CD14-positive monocyte (primary cell): ENCODE data around the gene TRDN. TPM values are rescaled to one million over a fixed set of nuclear protein-coding genes. Genes with fewer than 3 reads are reported as not detected.

Source experiments
- DNase-seq, 3 donors: peaks; one replicate each; pipeline ENCODE4 v3.0.0-alpha.2; 2011 to 2022
- H2AFZ ChIP-seq: 2 replicates; pipeline ENCODE4 v1.6.0; 2012; ENCODE audit warnings: mild to moderate bottlenecking, low read depth, low read length, inconsistent platforms; ENCODE audit not compliant: insufficient read depth, poor library complexity, severe bottlenecking
- H3K27ac ChIP-seq, 2 donors: 1 replicate in 1 of 2; 2 replicates in 1 of 2; pipeline ENCODE4 v1.5.1; 2012 to 2013; ENCODE audit warnings: low read length in 2 of 2, control low read depth in 1 of 2, inconsistent platforms in 1 of 2, low read depth in 1 of 2, mild to moderate bottlenecking in 1 of 2
- H3K27me3 ChIP-seq, 2 donors: one replicate each; pipeline versions ENCODE4 v1.6.0 to v1.6.1; 2011 to 2013; ENCODE audit warnings: low read length in 2 of 2; ENCODE audit not compliant: control insufficient read depth in 2 of 2, insufficient read depth in 2 of 2
- H3K36me3 ChIP-seq, 2 donors: replicated peaks in 1 of 2; 1 replicate in 1 of 2; 2 replicates in 1 of 2; pipeline versions ENCODE4 v1.5.1 to v1.6.1; 2012 to 2013; ENCODE audit warnings: low read length in 2 of 2, control low read depth in 1 of 2, inconsistent platforms in 1 of 2, mild to moderate bottlenecking in 1 of 2; ENCODE audit not compliant: insufficient read depth in 2 of 2, control insufficient read depth in 1 of 2
- H3K4me1 ChIP-seq, 2 donors: 1 replicate in 1 of 2; 2 replicates in 1 of 2; pipeline versions ENCODE4 v1.5.1 to v1.6.1; 2012 to 2013; ENCODE audit warnings: low read length in 2 of 2, control low read depth in 1 of 2, inconsistent platforms in 1 of 2, mild to moderate bottlenecking in 1 of 2, moderate library complexity in 1 of 2; ENCODE audit not compliant: insufficient read depth in 2 of 2, control insufficient read depth in 1 of 2
- H3K4me2 ChIP-seq: replicated peaks from 2 replicates; pipeline ENCODE3; 2012; ENCODE audit warnings: low read length, moderate library complexity, mild to moderate bottlenecking; ENCODE audit not compliant: poor library complexity, severe bottlenecking; ENCODE audit errors: extremely low read depth
- H3K4me3 ChIP-seq, 3 experiments: fragments of 200-600 bp in 1 of 3; sonication (generic) in 1 of 3; replicated peaks in 1 of 3; 1 replicate in 2 of 3; 2 replicates in 1 of 3; pipeline ENCODE4 v1.5.1; 2011 to 2013; ENCODE audit warnings: low read length in 3 of 3, mild to moderate bottlenecking in 3 of 3, control low read depth in 2 of 3, low read depth in 2 of 3, inconsistent platforms in 1 of 3, moderate library complexity in 1 of 3
- H3K79me2 ChIP-seq: 2 replicates; pipeline ENCODE4 v1.6.0; 2012; ENCODE audit warnings: mild to moderate bottlenecking, control low read depth, inconsistent platforms, low read length, moderate library complexity; ENCODE audit not compliant: insufficient read depth
- H3K9ac ChIP-seq: 2 replicates; pipeline ENCODE4 v1.6.0; 2017; ENCODE audit warnings: low read length, mild to moderate bottlenecking; ENCODE audit not compliant: insufficient read depth, poor library complexity, severe bottlenecking
- H3K9me3 ChIP-seq, 2 donors: replicated peaks in 1 of 2; 1 replicate in 1 of 2; 2 replicates in 1 of 2; pipeline versions ENCODE4 v1.5.1 to v1.6.1; 2012 to 2013; ENCODE audit warnings: low read length in 2 of 2, control low read depth in 1 of 2; ENCODE audit not compliant: control insufficient read depth in 1 of 2, insufficient read depth in 1 of 2
- H4K20me1 ChIP-seq: 2 replicates; pipeline ENCODE4 v1.6.0; 2012; ENCODE audit warnings: mild to moderate bottlenecking, low read length, control low read depth, moderate library complexity; ENCODE audit not compliant: insufficient read depth
- H3K27ac Mint-ChIP-seq, 7 donors: one replicate each; pipeline ENCODE4 v1.8.0; 2020; ENCODE audit warnings: mild to moderate bottlenecking in 7 of 7, mixed read lengths in 7 of 7, moderate library complexity in 6 of 7, inconsistent platforms in 2 of 7
- H3K27me3 Mint-ChIP-seq, 3 donors: one replicate each; pipeline ENCODE4 v1.8.0; 2021 to 2022; ENCODE audit warnings: low read depth in 3 of 3, mild to moderate bottlenecking in 3 of 3, mixed read lengths in 3 of 3, moderate library complexity in 3 of 3, inconsistent platforms in 1 of 3
- H3K36me3 Mint-ChIP-seq, 2 donors: one replicate each; pipeline ENCODE4 v1.8.0; 2020; ENCODE audit warnings: mixed read lengths in 2 of 2, inconsistent platforms in 1 of 2, mild to moderate bottlenecking in 1 of 2
- H3K4me1 Mint-ChIP-seq: one replicate; pipeline ENCODE4 v1.8.0; 2020; ENCODE audit warnings: mild to moderate bottlenecking, mixed read lengths
- H3K4me3 Mint-ChIP-seq, 2 donors: one replicate each; pipeline ENCODE4 v1.8.0; 2020; ENCODE audit warnings: mild to moderate bottlenecking in 2 of 2, mixed read lengths in 2 of 2, moderate library complexity in 1 of 2
- H3K9me3 Mint-ChIP-seq, 7 donors: one replicate each; pipeline ENCODE4 v1.8.0; 2020 to 2022; ENCODE audit warnings: mixed read lengths in 7 of 7, mild to moderate bottlenecking in 6 of 7, moderate library complexity in 6 of 7, inconsistent platforms in 2 of 7
- CTCF ChIP-seq: fragments of 200-600 bp; IDR thresholded peaks from one replicate; pipeline ENCODE4 v1.8.0; 2022; ENCODE audit warnings: antibody characterized with exemption, mild to moderate bottlenecking
- WGBS: methylation state at CpG from one replicate; pipeline ENCODE4 v1.1.5; 2013; ENCODE audit warnings: missing lambda C conversion rate; ENCODE audit not compliant: insufficient coverage; 5-methylcytosine and 5-hydroxymethylcytosine counted together
- intact Hi-C, 2 donors: fragments of 100-400 bp; cut with micrococcal nuclease; formaldehyde crosslinking; loops; one replicate each; pipeline versions ENCODE4 v1.15.0 to v1.15.1; 2023
- polyA plus RNA-seq, 3 donors: library from polyadenylated mRNA; depleted of rRNA in 1 of 3; unstranded in 2 of 3; stranded (reverse) in 1 of 3; fragments of 300-500 nt in 2 of 3; fragments of >200 nt in 1 of 3; fragmentation: Illumina TruSeq in 2 of 3; gene quantifications; 1 replicate in 2 of 3; 2 replicates in 1 of 3; pipeline ENCODE4 v1.2.3, GENCODE V29; 2012 to 2021

The TRDN gene
- polyA plus RNA-seq, 3 donors, result not detected

- no peaks in the 10 kb centered on the region for H3K4me1 Mint-ChIP-seq
- H3K27ac Mint-ChIP-seq, result no peak overlapping the region
- Histone ChIP-seq H3K27me3 (no peaks in the 10 kb centered on the region), H3K9ac (no peak overlapping the region), H2AFZ (no peak overlapping the region), H4K20me1 (no peaks in the 10 kb centered on the region), H3K4me3 (no peak overlapping the region), H3K4me1 (no peaks in the 10 kb centered on the region), H3K36me3 (no peaks in the 10 kb centered on the region), H3K79me2 (no peaks in the 10 kb centered on the region), H3K4me2 (no peak overlapping the region), H3K27ac (no peak overlapping the region), H3K9me3 (no peaks in the 10 kb centered on the region)
- H3K4me3 Mint-ChIP-seq, result no peak overlapping the region
- TF ChIP-seq CTCF, result no peak
- peaks cover 0 to 3% (median 0%) of the 10 kb centered on the region in 3 donors for H3K27me3 Mint-ChIP-seq
- H3K9me3 Mint-ChIP-seq, result peaks cover 0 to 7% (median 2%) of the 10 kb centered on the region in 7 donors
- 83% methylated on average over 1 of the region's 3 CpGs for WGBS
- no peaks in the 10 kb centered on the region for H3K36me3 Mint-ChIP-seq
- intact Hi-C loops, result no loop called here
- DNase-seq, result no peak
Observed at GRCh38 chr6:123668965-123669591, 32.3 kb upstream of the TRDN start.

DNA sequence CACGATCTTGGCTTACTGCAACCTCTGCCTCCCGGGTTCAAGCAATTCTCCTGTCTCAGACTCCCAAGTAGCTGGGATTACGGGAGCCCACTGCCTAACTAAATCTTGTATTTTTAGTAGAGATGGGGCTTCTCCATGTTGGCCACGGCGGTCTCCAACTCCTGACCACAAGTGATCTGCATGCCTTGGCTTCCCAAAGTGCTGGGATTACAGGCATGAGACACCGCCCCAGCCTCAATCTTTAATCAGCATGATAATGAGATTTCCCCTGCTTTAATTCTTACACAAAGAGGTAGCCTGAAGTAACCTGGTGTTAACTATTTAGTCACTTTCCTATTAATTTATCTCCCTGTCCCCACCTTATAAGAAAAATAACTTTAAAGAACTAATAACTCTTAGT lies 31.3 kb upstream of the TRDN start:
- Histone ChIP-seq H3K4me2 (no peak overlapping the region), H4K20me1 (no peaks in the 10 kb centered on the region), H3K9me3 (no peaks in the 10 kb centered on the region), H3K27me3 (no peaks in the 10 kb centered on the region), H3K27ac (no peak overlapping the region), H3K4me3 (no peak overlapping the region), H2AFZ (no peak overlapping the region), H3K36me3 (no peaks in the 10 kb centered on the region), H3K4me1 (no peaks in the 10 kb centered on the region), H3K9ac (no peak overlapping the region), H3K79me2 (no peaks in the 10 kb centered on the region)
- peaks cover 0 to 3% (median 0%) of the 10 kb centered on the region in 3 donors for H3K27me3 Mint-ChIP-seq
- H3K27ac Mint-ChIP-seq, result no peak overlapping the region
- intact Hi-C loops, result no loop called here
- 74% methylated on average over 3 of the region's 6 CpGs for WGBS
- no peak for DNase-seq
- H3K36me3 Mint-ChIP-seq, result no peaks in the 10 kb centered on the region
- H3K4me1 Mint-ChIP-seq, result no peaks in the 10 kb centered on the region
- peaks cover 0 to 7% (median 2%) of the 10 kb centered on the region in 7 donors for H3K9me3 Mint-ChIP-seq
- no peak overlapping the region for H3K4me3 Mint-ChIP-seq
- no peak for TF ChIP-seq CTCF
